Karpas-422 (cell line): ENCODE data around the gene LSM14B. TPM values are rescaled to one million over a fixed set of nuclear protein-coding genes. Genes with fewer than 3 reads are reported as not detected.

ENCODE experiments used
- DNase-seq: peaks from one replicate; pipeline ENCODE4 v3.0.0-alpha.2; 2015
- H2AFZ ChIP-seq: fragments of 200-600 bp; sonication (generic); 2 replicates; pipeline ENCODE4 v1.6.1; 2014; ENCODE audit warnings: antibody characterized with exemption, low read length, mixed read lengths
- H3K27ac ChIP-seq: fragments of 200-600 bp; sonication (generic); 2 replicates; pipeline ENCODE4 v1.5.1; 2014; ENCODE audit warnings: mild to moderate bottlenecking, low read length, moderate library complexity
- H3K27me3 ChIP-seq: fragments of 200-600 bp; sonication (generic); 2 replicates; pipeline ENCODE4 v1.6.1; 2014; ENCODE audit warnings: low read length, mixed read lengths
- H3K36me3 ChIP-seq: fragments of 200-600 bp; sonication (generic); 2 replicates; pipeline ENCODE4 v1.6.1; 2014; ENCODE audit warnings: low read length, mixed read lengths; ENCODE audit not compliant: insufficient read depth
- H3K4me1 ChIP-seq: fragments of 200-600 bp; sonication (generic); 2 replicates; pipeline ENCODE4 v1.6.1; 2014; ENCODE audit warnings: mild to moderate bottlenecking, low read length, mixed read lengths
- H3K4me2 ChIP-seq: fragments of 200-600 bp; sonication (generic); 2 replicates; pipeline ENCODE4 v1.6.1; 2014; ENCODE audit warnings: low read length, low read depth, mild to moderate bottlenecking; ENCODE audit not compliant: poor library complexity, severe bottlenecking
- H3K4me3 ChIP-seq: fragments of 200-600 bp; sonication (generic); 2 replicates; pipeline ENCODE4 v1.5.1; 2014; ENCODE audit warnings: mild to moderate bottlenecking, antibody characterized with exemption, low read length, mixed read lengths
- H3K79me2 ChIP-seq: fragments of 200-600 bp; sonication (generic); 2 replicates; pipeline ENCODE4 v1.6.1; 2014; ENCODE audit warnings: mild to moderate bottlenecking, low read length, mixed read lengths
- H3K9ac ChIP-seq: fragments of 200-600 bp; sonication (generic); 2 replicates; pipeline ENCODE4 v1.6.0; 2014; ENCODE audit warnings: low read length
- H3K9me2 ChIP-seq: fragments of 200-600 bp; sonication (generic), shearing (Covaris generic); replicated peaks from 2 replicates; pipeline ENCODE4 v1.6.0; 2014; ENCODE audit warnings: mild to moderate bottlenecking, low read length, moderate library complexity; ENCODE audit not compliant: insufficient read depth
- H3K9me3 ChIP-seq: fragments of 300-700, 200-600 bp; sonication (generic); 2 replicates; pipeline ENCODE4 v1.6.1; 2014; ENCODE audit warnings: low read length, mixed read lengths
- H4K20me1 ChIP-seq: fragments of 200-600 bp; sonication (generic); 2 replicates; pipeline ENCODE4 v1.6.1; 2014; ENCODE audit warnings: mild to moderate bottlenecking, antibody characterized with exemption, low read length, low read depth; ENCODE audit not compliant: insufficient read depth
- total RNA-seq: library from RNA; depleted of rRNA; stranded (reverse); fragments of >200 nt; shearing (Covaris generic); gene quantifications from 2 replicates; pipeline ENCODE4 v1.2.3, GENCODE V29; 2014; ENCODE audit warnings: low replicate concordance

LSM14B gene
- total RNA-seq, 1 experiment from 2014 or later = 16.1 TPM

DNA sequence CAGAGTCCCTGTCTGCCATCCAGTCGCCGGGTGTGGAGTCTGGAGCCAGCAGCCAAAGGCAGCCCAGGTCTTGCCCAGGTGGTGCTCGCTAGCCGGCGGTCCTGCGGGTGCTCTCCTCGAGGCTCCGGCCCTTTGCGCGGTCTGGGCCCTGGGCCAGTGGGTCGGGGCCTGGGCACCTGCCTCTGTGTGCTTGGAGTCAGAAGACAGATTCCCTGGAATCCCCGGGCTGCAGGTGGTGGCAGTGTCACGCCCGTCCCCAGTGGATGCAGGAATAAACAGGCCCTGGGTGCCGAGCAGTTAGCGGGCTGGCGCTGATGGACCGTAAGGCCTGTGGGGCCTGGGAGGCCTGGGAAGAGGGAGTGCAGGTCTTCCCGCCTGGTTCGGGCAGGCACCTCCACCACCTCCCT lies 26.6 kb downstream of the LSM14B start:
- Histone ChIP-seq H3K79me2 (peaks cover 38% of the 10 kb centered on the region), H3K27ac (no peak overlapping the region), H3K4me3 (no peak overlapping the region), H2AFZ (no peak overlapping the region), H4K20me1 (peaks cover 68% of the 10 kb centered on the region), H3K4me2 (no peak overlapping the region), H3K27me3 (no peaks in the 10 kb centered on the region), H3K36me3 (peaks cover 3% of the 10 kb centered on the region; the same call in 1 of the 2 replicates), H3K9me3 (no peaks in the 10 kb centered on the region; the same call in 1 of the 2 replicates), H3K4me1 (peaks cover 10% of the 10 kb centered on the region), H3K9me2 (no peaks in the 10 kb centered on the region), H3K9ac (no peak overlapping the region)
- DNase-seq = no peak

- H3K4me1 ChIP-seq = peaks cover 5% of the 10 kb centered on the region
- no peak overlapping the region for H3K9ac ChIP-seq
- H3K4me3 ChIP-seq = no peak overlapping the region
- peaks cover 3% of the 10 kb centered on the region; the same call in 1 of the 2 replicates for H3K36me3 ChIP-seq
- H3K27me3 ChIP-seq = no peaks in the 10 kb centered on the region
- H3K9me3 ChIP-seq = no peaks in the 10 kb centered on the region; the same call in 1 of the 2 replicates
- H3K27ac ChIP-seq = no peak overlapping the region
- DNase-seq = no peak
- H3K79me2 ChIP-seq = peaks cover 35% of the 10 kb centered on the region
- no peak overlapping the region for H2AFZ ChIP-seq
- H3K9me2 ChIP-seq = no peaks in the 10 kb centered on the region
- H3K4me2 ChIP-seq = no peak overlapping the region
- peaks cover 70% of the 10 kb centered on the region for H4K20me1 ChIP-seq
These were observed 27.4 kb downstream of the LSM14B start for GRCh38 chr20:62149532-62150309.

DNA sequence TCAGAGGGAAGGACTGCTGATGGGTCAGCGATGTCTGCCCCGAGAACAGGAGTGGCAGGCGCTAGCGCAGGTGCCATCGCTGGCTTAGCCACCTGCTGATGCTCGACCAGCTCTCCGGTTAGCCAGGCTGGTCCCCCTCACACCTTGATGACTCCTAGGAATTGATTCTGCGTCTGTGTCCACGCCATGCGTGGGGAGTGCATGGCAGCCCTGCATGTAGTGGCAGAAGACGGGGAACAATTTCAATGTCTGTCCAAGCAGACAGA lies 28.0 kb downstream of the LSM14B start:
- peaks cover 29% of the 10 kb centered on the region for H3K79me2 ChIP-seq
- no peaks in the 10 kb centered on the region for H3K9me2 ChIP-seq
- no peak overlapping the region for H3K4me2 ChIP-seq
- H3K9me3 ChIP-seq = no peaks in the 10 kb centered on the region; the same call in 1 of the 2 replicates
- H4K20me1 ChIP-seq = peaks cover 70% of the 10 kb centered on the region
- no peak overlapping the region for H3K9ac ChIP-seq
- H2AFZ ChIP-seq = no peak overlapping the region
- no peaks in the 10 kb centered on the region; the same call in 1 of the 2 replicates for H3K4me1 ChIP-seq
- H3K36me3 ChIP-seq = peaks cover 3% of the 10 kb centered on the region; the same call in 1 of the 2 replicates
- no peak overlapping the region for H3K27ac ChIP-seq
- no peaks in the 10 kb centered on the region for H3K27me3 ChIP-seq
- H3K4me3 ChIP-seq = no peak overlapping the region
- DNase-seq = no peak

- no peak for DNase-seq
- Histone ChIP-seq H3K27ac (no peak overlapping the region), H3K79me2 (peaks cover 20% of the 10 kb centered on the region; the same call in 1 of the 2 replicates)
These were observed 28.9 kb downstream of the LSM14B start for GRCh38 chr20:62151225-62151624.

GRCh38 chr20:62151835-62152364 lies 29.6 kb downstream of the LSM14B start:
- no peak overlapping the region for H3K27ac ChIP-seq
- H3K9ac ChIP-seq = no peak overlapping the region
- peaks cover 70% of the 10 kb centered on the region for H4K20me1 ChIP-seq
- H3K9me2 ChIP-seq = no peaks in the 10 kb centered on the region
- no peak overlapping the region for H2AFZ ChIP-seq
- peaks cover 9% of the 10 kb centered on the region for H3K4me1 ChIP-seq
- no peaks in the 10 kb centered on the region; the same call in 1 of the 2 replicates for H3K36me3 ChIP-seq
- no peaks in the 10 kb centered on the region for H3K27me3 ChIP-seq
- no peak overlapping the region for H3K4me2 ChIP-seq
- H3K4me3 ChIP-seq = no peak overlapping the region
- DNase-seq = no peak
- peaks cover 16% of the 10 kb centered on the region; the same call in 1 of the 2 replicates for H3K79me2 ChIP-seq
- H3K9me3 ChIP-seq = no peaks in the 10 kb centered on the region; the same call in 1 of the 2 replicates

More at GRCh38 chr20:62151225-62151624, 28.9 kb downstream of the LSM14B start:
- Histone ChIP-seq H4K20me1 (peaks cover 70% of the 10 kb centered on the region), H3K9ac (no peak overlapping the region), H3K27me3 (no peaks in the 10 kb centered on the region), H3K4me2 (no peak overlapping the region), H3K9me2 (no peaks in the 10 kb centered on the region), H3K9me3 (no peaks in the 10 kb centered on the region; the same call in 1 of the 2 replicates), H3K4me3 (no peak overlapping the region), H2AFZ (no peak overlapping the region), H3K36me3 (no peaks in the 10 kb centered on the region; the same call in 1 of the 2 replicates), H3K4me1 (peaks cover 2% of the 10 kb centered on the region)

DNA sequence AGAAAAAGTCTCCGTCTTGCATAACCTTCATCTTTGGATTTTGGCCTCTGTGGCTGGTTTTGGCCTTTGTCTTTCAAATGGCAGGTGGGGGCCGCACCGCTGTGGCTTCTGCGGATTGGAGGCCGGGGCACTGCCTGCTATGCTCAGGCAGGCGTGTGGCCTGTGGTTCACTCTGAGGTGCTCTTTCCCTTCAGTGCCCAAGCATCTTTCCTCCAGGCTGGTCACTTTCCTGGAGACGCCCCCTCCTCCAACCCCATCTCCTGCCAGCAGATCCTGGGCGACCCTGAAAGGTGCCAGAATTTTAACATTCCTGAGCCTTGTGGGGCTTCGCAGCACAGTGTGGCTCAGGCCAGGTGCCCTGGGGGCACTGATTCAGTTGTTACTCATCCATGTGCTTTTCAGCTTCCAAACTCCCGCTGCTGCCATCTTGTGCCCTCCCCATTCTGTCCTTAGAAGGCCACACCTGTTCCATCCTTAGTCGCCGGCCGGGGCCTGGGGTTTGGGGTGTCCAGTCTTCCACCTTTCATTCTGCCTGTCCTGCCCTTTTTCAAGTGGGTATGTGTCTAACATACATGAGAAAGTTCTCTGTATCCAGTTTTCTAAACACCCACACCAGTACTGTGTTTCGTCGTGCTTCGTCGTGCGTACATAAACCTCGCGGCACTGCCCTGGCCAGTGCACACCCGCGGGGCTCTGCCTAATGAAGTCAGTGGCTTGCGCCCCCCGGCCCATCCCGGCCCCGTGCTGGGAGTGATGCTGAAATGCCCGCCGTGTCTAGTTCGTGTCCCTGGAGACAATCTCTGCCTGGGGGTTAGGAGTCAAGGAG lies 33.4 kb downstream of the LSM14B start:
- Histone ChIP-seq H3K27me3 (no peaks in the 10 kb centered on the region), H3K9ac (no peak overlapping the region), H3K79me2 (no peaks in the 10 kb centered on the region; the same call in 1 of the 2 replicates), H2AFZ (no peak overlapping the region), H3K27ac (no peak overlapping the region), H3K9me3 (no peaks in the 10 kb centered on the region; the same call in 1 of the 2 replicates), H3K4me2 (no peak overlapping the region), H3K9me2 (no peaks in the 10 kb centered on the region), H3K36me3 (no peaks in the 10 kb centered on the region; the same call in 1 of the 2 replicates), H4K20me1 (peaks cover 72% of the 10 kb centered on the region), H3K4me1 (peaks cover 36% of the 10 kb centered on the region), H3K4me3 (no peak overlapping the region)
- DNase-seq = no peak

DNA sequence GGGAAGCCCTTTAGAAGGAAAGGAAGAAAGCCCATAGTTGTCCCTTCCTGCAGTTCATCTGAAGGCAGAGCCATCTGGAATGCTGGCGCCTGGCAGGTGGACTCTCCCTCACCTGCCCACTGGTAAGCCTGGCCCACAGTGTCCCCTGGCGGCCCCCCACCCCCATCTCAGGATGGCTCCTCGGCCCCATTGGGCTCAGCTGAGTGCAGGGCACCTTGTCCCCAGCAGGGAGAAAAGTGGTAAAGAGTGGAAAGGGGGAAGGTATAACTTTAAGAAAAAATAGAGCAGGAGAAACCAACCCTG lies 33.9 kb downstream of the LSM14B start:
- Histone ChIP-seq H3K4me1 (peaks cover 36% of the 10 kb centered on the region), H3K4me3 (no peak overlapping the region), H3K4me2 (no peak overlapping the region), H2AFZ (no peak overlapping the region), H3K79me2 (no peaks in the 10 kb centered on the region; the same call in 1 of the 2 replicates), H3K27me3 (no peaks in the 10 kb centered on the region), H3K36me3 (no peaks in the 10 kb centered on the region; the same call in 1 of the 2 replicates), H4K20me1 (peaks cover 72% of the 10 kb centered on the region), H3K27ac (no peak overlapping the region), H3K9me2 (no peaks in the 10 kb centered on the region), H3K9me3 (no peaks in the 10 kb centered on the region; the same call in 1 of the 2 replicates), H3K9ac (no peak overlapping the region)
- no peak for DNase-seq
